Stimulated activated CD4-positive, alpha-beta T cell treated with anti-CD3 and anti-CD28 coated beads, TNF-alpha, amount 100 ng/mL, for 24 hours (primary cell): ENCODE results near the gene SCAANT1.

ENCODE experiments used
- DNase-seq, 3 experiments: peaks; one replicate each; pipeline ENCODE4 v3.0.0-alpha.2; 2020; ENCODE audit warnings: low read depth in 3 of 3

Gene SCAANT1

DNA sequence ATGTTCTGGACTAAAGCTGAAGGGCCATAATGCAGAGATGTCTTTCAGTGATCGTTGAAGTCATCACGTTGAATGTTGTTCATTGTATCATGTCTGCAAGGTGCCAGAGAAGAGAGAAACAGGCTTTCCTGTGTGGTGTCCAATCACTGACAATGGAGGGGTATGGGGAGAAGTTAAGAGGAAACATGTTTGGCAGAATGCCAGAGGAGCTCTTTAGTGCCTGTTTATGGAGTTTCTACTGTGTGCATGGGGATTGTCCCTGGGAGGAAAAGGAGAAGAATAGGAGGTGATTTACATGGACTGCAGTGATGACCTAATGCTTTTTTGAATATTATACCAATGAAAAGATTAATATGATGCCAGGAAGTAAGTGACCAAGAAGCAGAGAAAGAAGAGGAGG is 11.7 kb downstream of the SCAANT1 start:
- DNase-seq, result no peak

DNA sequence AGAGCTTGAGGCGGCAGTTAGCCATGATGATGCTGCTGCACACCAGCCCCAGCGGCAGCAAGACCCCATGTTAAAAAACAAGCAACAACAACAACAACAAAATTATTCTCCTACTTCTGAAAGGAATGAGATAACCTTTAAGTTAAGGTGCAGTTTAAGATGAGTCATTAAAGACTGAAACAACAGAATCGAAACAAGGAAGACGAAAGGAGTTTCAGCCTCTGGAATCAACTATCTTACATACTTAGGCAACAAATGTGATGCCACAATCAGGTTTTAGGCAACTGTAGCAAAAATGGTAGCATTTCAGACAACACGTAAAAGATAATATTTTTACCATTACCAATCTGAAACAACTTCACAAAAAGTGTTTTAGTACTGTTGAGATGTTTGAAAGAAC is 12.2 kb downstream of the SCAANT1 start:
- DNase-seq, result no peak

DNA sequence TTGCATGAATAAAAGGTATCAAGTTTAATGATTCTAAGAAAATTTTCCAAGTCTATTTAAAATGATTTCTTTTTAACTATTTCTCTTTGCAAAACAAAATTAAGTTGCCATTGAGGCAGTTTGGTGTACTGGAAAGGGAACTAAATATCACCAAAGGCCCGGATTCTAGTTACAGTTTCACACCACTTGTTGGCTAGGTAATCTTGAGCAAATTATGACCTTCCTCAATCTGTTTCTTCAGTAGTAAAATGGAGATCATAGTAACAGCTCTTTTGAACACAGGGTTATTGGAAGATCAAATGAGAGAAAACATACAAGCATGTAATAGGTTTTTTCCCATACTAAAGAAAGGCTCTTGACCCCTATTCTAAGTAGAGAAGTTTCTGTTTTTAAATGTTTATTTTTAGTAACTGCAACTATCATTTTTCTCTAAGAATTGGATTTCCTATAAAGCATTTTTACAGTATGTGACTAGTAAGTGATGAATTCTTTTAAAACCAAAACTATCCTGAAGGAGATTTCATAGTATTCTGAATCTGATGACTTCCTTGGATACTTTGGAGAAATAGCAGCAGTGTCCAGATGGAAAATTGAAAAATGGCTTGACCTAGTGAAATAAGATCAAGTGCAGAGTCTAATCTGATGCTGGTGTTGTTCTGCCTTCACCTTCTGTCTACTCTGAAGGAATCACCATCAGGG is 15.7 kb downstream of the SCAANT1 start:
- no peak for DNase-seq

DNA sequence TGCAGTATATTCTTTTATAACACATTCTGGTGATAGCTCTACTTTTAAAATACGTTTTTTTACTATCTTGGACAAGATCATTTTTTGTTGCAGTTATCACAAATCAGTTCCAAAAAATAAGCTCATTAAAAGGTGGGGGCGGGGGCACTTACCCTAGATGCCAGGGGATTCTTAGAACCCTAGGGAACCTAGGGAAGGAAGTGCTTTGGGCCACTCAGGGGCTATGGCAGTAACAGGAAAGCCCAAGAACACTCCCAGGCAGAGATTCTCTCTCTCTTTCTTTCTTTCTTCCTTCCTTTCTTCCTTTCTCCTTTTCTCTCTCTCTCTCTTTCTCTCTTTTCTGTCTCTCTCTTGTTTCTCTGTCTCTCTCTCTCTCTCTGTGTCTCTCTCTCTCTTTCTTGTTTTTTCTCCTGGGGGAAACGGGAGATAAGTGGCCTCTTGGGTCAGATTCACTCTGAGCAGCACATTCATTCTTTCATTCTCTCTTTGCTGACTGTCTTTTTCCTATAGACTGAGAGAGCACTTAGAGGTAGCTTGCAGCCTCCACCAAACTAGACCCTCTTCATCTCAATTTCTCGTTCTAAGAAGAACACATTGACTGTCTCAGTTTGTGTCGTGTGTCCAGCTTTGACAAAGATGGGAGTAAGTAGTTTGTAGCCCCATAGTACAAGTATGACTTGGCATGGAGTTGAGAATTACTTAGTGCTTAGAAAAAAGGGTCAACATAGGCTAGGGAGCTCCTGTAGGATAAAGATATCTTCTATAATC is 16.6 kb downstream of the SCAANT1 start:
- DNase-seq, result no peak

DNA sequence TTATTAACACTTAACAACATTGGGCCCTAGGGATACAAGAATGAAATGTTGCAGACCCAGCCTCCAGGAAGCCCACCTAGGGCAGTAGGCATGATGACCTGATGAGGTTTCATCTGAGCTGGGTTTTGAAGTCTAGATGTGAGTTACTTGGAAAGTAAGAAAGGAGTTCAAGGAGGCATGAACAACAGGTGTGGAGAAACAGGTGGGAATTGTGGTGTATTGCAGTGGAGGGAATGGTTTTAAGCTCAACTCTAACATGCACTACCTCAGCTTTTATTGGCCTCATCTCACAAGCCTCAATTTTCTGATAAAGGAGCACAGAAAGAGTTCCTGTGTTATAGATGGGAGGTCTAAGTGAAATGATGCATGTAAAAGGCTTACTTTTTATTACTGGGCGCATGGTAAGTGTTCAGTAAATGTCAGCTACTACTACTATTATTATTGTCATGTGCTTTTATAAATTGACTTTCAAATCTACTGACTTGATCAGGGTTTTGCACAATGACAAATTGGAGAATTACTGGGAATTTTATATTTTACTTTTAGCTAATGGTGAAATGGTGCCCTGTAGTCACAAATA is 19.3 kb downstream of the SCAANT1 start:
- no peak for DNase-seq

DNA sequence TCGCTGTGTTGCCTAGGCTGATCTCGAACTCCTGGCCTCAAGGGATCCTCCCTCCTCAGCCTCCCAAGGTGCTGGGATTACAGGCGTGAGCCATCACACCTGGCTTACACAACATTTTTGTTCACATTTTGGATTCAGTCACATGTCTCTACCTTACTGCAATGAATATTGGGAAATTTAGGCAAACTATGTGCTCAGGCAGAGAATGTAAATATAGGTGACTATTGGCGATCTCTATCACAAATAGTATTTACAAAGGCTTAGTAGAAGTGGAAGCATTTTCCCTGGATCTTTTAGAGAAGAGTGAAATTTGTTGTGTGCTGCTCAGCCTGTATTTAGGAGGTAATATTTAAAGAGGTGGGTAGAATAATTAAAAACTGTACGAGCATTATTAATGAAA is 20.7 kb downstream of the SCAANT1 start:
- no peak for DNase-seq

DNA sequence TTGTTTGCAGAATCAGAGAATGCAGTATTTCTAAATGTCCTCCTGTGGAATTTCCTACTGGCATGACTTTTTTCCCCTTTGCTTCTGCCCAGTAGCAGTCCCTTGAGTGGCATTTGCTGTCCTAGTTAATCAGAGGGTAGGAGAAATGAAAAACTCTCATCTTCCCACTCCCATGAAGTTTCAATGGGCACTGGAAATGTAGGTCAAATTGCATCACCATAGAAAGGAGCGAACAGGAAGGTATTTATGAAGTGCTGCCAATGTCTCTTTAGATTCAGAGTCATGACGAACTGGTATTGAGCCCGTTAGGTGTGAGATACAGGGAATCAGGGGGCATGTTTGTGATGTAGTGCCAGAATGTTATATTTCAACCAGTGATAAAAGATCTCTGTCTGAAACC is 25.3 kb downstream of the SCAANT1 start:
- no peak for DNase-seq

DNA sequence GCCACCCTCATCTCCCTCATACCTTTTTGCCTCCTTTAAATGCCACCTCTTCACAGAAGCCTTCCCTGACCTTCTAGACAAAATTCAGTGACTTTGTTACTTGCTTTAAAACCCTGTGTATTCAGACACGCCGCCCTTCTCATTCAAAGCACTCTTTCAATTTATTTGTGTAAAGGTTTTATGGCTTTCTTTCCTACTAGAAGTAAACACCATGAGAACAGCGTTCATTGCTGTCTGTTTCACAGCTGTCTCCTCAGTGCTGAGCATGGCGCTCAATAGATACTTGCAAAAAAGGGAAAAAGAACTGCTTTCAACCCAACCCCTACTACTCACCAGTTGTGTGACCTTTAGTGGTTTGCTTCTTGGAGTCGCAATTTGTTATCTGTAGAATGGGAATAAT is 31.5 kb downstream of the SCAANT1 start:
- DNase-seq, result no peak

DNA sequence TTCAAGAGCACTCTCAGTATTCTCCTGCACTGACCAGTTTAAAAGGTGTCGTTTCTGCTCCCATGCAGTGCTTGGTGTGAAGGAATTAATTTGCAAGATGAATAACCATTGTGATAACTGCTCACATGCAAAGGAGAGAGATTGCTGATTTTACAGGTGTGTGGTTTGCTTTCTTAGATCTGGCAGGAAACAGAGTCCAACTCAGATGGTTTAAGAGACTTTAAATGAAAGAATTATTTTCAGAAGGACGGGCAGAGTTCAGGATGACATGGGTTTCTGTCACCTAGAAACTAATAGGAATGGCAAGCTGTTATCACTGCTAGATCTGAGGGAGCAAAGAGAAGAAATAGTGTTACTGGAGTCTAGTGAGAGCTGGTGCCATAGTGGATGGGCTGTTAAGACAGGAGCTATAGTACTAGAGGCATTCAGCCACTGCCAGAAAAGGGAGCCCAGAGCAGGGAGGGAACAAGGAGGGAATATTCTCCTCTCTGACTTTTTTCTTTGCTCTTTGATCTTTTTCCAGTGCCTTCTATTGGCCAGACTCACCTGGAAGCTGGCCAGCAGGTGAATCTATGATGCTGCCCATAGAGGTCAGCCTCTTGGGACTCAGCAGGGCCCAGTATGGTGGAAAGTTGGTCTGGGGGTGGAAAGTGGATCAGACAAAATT is 33.7 kb downstream of the SCAANT1 start:
- DNase-seq, result no peak

DNA sequence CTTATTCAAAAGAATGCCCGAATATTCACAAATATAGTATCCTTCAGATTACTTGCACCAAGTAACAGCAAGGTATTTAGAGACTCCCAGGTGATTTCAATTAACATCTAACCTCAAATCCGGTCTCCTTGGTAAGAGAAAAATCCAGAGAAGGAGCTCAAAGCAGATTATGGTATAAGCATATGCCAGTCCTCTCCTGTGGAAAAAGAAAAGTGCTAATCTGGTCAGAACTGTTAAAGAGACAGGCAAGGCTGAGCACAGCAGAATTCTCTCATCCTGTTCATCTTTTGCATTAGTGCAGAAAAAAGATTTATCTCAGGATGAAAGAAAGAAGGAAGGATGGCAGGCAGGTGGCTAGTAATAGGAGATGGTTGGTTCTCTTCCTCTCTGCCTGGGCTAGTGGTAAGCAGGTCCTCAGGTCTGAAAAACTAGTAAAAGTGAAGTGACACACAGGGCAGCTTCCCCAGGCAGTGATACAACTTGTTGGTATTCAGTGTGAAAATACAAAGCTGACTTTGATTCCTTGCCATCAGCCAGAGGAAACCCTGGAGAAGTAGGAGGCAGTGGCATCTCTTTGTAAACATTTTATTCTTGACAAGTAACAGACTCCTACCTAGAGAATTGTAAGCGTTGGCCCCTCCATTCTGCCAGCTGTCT is 34.3 kb downstream of the SCAANT1 start:
- DNase-seq, result no peak

DNA sequence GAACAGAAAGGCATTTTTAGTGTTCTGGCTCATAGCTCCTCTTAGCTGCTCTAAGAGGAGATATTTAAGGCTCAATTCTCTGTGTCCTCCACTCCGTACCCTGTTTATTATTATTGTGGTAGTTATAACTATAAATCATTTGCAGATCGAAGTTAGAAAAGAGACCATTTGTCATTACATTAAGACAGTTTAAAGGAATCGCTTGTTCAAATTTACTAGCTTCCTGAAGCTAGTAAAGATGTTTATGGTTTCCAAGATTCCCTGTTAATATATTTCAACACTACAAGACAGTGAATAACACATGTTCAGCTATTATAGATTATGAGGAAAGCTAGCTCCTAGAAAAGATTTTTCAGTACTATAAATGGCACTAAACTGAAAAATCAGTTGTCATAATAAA is 35.9 kb downstream of the SCAANT1 start:
- DNase-seq, result no peak

DNA sequence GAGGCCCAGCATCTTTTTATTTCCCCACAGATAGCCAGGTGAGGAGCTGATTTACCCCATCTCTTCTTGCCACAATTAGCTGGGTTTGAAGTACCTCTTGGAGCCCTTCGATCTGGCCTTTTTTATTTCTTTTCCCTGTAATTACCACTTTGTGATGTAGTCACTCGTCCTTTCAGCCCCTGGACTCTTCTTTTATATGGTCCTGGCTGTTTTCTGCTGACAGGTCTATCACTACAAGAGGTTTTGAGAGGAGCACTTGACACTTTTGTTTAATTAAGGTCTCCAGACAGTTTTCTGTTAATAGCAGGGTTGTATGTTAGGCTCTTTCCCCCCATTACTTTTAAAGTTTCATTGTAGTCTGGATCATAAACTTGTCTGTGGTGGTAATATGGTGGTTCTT is 36.7 kb downstream of the SCAANT1 start:
- DNase-seq, result no peak

DNA sequence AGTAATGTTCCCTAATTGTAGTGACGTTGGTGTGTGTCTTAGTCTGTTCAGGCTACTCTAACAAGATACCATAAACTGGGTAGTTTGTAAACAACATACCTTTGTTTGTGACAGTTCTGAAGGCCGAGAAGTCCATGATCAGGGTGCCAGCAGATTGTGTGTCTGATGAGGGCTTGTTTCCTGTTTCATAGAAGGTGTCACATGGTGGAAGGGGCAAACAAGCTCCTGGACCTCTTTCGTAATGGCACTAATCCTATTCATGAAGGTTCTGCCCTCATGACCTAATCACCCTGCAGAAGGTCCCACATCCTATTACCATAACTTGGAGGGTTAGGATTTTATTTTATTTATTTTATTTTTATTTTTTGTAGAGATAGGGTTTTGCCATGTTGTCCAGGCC is 37.4 kb downstream of the SCAANT1 start:
- DNase-seq, result no peak

DNA sequence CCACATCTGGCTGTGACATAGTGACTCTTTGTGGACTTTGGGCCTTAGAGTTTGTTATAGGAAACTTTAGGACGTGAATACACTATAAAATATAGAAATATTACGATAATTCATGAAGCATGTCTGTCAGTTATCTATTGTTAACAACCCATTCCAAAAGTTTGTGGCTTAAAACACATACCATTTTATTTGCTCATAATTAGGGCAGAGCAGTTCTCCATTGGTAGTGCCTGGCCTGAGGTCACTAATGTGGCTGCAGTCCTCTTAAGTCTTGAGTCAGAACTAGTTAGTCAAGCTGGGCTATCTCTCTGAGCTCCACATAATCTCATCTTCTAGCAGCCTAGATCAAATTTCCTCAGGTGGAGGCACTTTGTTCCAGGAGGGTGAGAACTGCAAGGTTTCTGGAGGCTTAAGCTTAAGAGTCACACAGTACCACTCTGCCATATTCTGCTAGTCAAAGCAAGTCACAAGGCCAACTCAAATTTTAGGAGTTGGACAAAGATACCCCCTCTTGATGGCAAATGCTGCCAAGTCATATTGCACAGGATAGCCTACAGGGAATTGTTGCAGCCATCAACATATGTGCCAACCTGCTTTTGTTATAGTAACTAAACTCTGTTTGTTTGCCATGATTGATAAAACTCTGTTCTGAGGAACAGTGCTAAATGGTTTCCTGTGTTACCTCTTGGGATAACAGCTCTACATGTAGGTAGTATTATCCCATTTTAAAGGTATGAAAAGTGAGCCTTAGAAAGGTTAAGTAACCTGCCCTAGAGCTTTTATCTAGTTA is 39.9 kb downstream of the SCAANT1 start:
- DNase-seq, result no peak

DNA sequence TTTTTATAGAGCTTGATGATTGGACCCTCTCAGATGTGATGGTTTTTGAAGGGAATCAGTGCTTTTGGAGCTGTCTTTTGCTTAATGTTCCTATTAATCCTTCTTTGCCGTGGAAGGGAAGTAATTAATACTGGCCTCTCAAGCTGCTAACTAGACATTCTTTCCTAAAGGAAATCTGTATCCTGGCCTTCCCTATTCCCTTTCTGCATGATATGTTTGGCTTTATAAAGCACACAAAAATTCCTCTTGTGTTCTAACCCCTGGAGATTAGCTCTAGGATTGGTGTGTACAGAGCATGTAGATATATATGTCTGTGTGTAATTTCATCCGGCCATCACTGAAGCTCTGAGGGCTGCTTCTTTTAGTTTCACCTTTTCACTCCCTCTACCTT is 41.6 kb downstream of the SCAANT1 start:
- DNase-seq, result no peak

DNA sequence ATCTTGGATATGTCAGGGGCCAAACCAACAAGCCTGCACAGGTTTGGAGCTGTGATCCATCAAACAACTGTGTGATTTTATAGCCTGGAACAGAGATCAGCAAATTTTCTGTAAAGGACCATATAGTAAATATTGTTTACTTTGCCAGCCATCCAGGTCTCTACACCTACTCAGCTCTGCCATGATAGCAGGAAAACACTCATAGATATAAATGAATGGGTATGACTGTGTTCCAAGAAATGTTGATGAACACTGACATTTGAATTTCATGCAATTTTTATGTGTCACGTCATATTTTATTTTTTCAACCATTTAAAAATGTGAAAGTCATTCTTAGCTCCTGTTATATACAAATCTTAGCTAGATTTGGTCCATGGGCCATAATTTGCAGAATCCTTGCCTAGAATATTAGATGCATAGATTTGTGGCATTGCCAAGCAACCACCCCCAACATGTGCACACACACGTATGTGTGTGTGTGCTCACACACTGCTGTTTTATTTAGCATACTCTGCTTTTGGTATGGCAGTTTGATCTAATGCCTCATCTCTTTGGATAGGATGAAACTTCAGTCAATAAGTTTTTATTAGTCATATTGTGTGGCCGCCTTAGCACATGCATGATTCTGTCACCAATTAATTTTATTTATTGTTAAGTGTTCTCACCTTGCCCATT is 42.1 kb downstream of the SCAANT1 start:
- DNase-seq, result no peak

DNA sequence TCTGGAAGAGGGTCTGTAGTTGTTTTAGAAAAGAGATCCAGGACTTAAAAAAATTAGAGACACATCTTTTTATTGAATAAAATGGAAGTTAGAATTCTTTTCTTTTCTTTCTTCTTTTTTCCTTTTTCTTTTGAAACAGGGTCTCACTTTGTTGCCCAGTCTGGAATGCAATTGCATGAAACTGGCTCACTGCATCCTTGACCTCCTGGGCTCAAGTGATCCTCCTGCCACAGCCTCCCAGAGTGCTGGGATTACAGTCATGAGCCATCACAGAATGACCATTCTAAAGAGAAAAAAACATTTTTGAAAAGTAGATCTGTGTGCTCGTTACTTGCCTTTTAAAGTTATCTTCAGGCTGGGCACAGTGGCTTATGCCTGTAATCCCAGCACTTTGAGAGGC is 45.0 kb downstream of the SCAANT1 start:
- no peak for DNase-seq

DNA sequence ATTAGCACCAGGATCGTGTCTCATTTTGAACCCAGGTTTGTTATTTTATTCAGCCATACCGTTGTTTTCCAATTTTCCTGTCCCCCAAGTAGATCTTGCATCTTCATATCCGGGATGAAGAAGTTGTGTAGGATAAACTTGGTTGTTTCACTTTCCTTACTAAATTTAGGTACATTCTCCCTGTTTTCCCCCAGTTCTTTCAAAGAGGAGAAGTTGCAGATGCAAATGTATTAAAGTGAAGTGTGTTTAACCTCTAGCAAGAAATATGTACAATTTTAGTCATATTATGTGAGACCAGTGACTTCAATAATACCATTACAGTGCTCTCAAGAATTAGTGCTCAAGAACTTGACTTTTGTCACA is 47.2 kb downstream of the SCAANT1 start:
- DNase-seq, result no peak

DNA sequence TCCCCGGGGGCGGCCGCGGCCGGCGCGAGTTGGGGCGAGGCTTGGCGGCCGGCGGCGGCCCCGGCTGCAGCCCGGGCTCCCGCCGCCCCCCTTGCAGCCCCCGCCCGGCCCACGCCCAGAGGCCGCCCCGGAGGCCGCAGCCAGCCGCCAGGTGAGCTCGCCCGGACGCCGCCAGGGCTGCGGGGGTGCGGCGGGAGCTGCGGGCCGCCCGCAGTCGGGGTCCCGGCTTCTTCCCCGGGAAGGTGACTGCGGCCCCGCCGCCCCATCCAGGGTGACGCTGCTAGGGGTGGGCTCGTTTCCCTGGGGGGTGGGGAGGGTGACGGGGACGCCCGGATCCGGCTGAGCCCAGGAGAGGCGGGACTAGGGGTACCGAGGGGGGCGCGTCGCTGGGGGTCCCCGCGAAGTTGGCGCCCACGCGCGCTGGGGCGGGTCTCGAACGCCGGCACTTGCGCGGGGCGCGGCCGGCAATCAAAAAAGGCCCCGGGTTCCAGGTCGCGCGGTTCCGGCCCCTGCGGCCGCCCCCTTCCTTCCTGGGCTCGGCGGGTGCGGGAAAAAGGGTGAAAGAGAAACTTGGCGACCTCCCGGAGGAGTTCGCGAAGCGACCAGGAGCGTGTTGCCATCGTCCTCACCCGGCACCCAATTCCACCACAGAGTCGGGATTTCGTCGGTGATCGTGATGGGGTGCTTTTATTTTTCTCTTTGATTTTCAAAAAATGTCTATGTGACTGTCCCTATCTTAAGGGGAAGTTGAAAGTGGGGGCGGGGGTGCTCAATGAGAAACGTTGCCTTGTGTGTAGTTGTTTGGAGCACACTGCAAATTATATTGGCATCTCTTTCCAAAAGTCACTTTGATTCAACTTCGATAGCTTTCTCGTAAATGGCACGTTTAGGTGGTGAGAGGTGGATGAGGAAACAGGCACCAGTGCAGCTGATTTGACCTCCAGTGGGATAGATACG is 47.9 kb downstream of the SCAANT1 start:
- peak; percentile 7 to 46 (median 22) for DNase-seq
